PC-3 (cell line): ENCODE data around the gene GZMA.

Experiments used
- CTCF ChIP-seq: fragments of 300-600 bp; sonication (generic); conservative IDR thresholded peaks from 2 replicates; pipeline ENCODE4 v1.5.1; 2017; ENCODE audit warnings: antibody characterized with exemption, low read depth, mild to moderate bottlenecking, low read length
- EZH2 ChIP-seq: fragments of 300-600 bp; sonication (generic); IDR thresholded peaks from one replicate; pipeline ENCODE4 v1.6.1; 2017; ENCODE audit warnings: antibody characterized with exemption, mild to moderate bottlenecking, low read length; ENCODE audit not compliant: unreplicated experiment
- EZH2phosphoT487 ChIP-seq: fragments of 300-600 bp; sonication (generic); IDR thresholded peaks from 2 replicates; pipeline ENCODE4 v1.6.1; 2018; ENCODE audit warnings: mild to moderate bottlenecking, antibody characterized with exemption, low read length, borderline replicate concordance

- TF ChIP-seq CTCF: no peak
- TF ChIP-seq EZH2: no peak
- TF ChIP-seq EZH2phosphoT487: no peak
Observed at GRCh38 chr5:55072666-55073065, 29.8 kb upstream of the GZMA start.
